Large intestine (tissue), 3 donors: Measurements from ENCODE around the gene ESYT3. TPM values are rescaled to one million over a fixed set of nuclear protein-coding genes. Genes with fewer than 3 reads are reported as not detected.
"Not testable (repeated sequence)": the region's sequence is repeated elsewhere in the genome, so short reads cannot be mapped to it uniquely, and the experiment has no call there.

ENCODE experiments used
- DNase-seq, 2 donors: peaks; one replicate each; pipeline versions ENCODE4 v3.0.0 to v3.0.0-alpha.2; 2013
- H3K27ac ChIP-seq: one replicate; pipeline ENCODE4 v1.5.1; 2013; ENCODE audit warnings: low read length
- H3K27me3 ChIP-seq: 2 replicates; pipeline ENCODE4 v1.6.1; 2013; ENCODE audit warnings: low read length; ENCODE audit not compliant: control insufficient read depth, insufficient read depth
- H3K36me3 ChIP-seq: 2 replicates; pipeline ENCODE4 v1.6.1; 2013; ENCODE audit warnings: low read length; ENCODE audit not compliant: control insufficient read depth, insufficient read depth
- H3K4me1 ChIP-seq: one replicate; pipeline ENCODE4 v1.6.1; 2013; ENCODE audit warnings: low read length; ENCODE audit not compliant: control insufficient read depth, insufficient read depth
- H3K4me3 ChIP-seq: one replicate; pipeline ENCODE4 v1.5.1; 2013; ENCODE audit warnings: low read length
- H3K9me3 ChIP-seq: one replicate; pipeline ENCODE4 v1.6.1; 2013; ENCODE audit warnings: mild to moderate bottlenecking, low read depth, low read length, moderate library complexity; ENCODE audit not compliant: control insufficient read depth
- WGBS: methylation state at CpG from one replicate; pipeline ENCODE4 v1.1.5; 2013; ENCODE audit warnings: low lambda C conversion rate; ENCODE audit not compliant: insufficient coverage; 5-methylcytosine and 5-hydroxymethylcytosine counted together
- polyA plus RNA-seq: library from polyadenylated mRNA; unstranded; fragments of 120-200 nt; gene quantifications from one replicate; pipeline ENCODE4 v1.2.1, GENCODE V29; 2013

The ESYT3 gene
- polyA plus RNA-seq, 1 donor: 1.8 TPM

- Histone ChIP-seq H3K27me3 (no peaks in the 10 kb centered on the region), H3K9me3 (peaks cover 14% of the 10 kb centered on the region), H3K27ac (no peak overlapping the region), H3K4me3 (no peak overlapping the region), H3K4me1 (peaks cover 7% of the 10 kb centered on the region), H3K36me3 (peaks cover 3% of the 10 kb centered on the region)
- WGBS: no CpG with 5 or more reads among the region's 1 CpG
- DNase-seq: no peak
Observed at GRCh38 chr3:138491971-138492370, 57.6 kb downstream of the ESYT3 start.

- H3K4me3 ChIP-seq: no peak overlapping the region
- peaks cover 3% of the 10 kb centered on the region for H3K36me3 ChIP-seq
- no peak overlapping the region for H3K27ac ChIP-seq
- DNase-seq: peak in 1 of 2 donors; percentile 55
- H3K4me1 ChIP-seq: peaks cover 10% of the 10 kb centered on the region
- peaks cover 7% of the 10 kb centered on the region for H3K9me3 ChIP-seq
- H3K27me3 ChIP-seq: no peaks in the 10 kb centered on the region
- WGBS: no CpG with 5 or more reads among the region's 4 CpGs
Observed at GRCh38 chr3:138492980-138493675, 58.7 kb downstream of the ESYT3 start.

DNA sequence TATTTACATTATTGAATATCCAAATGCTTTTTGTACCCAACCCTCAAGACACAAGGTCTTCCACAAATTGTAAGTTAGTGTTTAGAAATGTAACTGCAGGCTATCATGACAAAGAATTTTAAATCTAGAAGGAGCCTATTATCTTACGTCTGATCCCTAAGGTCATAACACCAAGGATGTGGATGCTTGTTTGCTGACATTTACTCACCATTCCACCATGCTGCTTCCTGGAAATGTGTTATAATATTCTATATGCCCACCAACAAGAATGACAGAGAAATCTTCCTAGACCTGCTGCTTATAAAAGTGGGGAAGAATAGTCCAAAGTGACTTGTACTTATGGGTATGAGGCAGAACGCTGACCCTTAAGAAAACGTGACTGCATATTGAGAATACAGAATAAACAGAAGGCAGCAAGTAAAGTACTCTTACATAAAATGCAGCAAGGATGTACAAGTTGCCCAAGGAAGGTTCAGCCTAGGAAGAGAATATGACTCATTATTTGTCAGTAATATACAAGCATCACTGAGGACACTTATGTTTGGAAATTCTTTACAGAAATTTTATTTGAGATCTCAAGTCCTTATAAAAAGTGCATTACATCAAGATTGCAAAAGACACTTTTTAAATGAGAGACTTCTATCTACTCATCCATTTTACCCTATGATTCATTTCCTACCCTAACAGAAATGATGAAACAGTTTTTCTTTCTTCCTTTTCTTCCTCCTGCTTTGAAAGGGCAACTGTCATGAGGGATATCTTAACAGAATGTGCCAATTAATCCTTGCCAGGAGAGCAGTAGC is 59.6 kb downstream of the ESYT3 start:
- 100% methylated on average over 1 of the region's 3 CpGs for WGBS
- Histone ChIP-seq H3K9me3 (no peaks in the 10 kb centered on the region), H3K36me3 (peaks cover 3% of the 10 kb centered on the region), H3K27me3 (no peaks in the 10 kb centered on the region), H3K4me1 (peaks cover 10% of the 10 kb centered on the region), H3K27ac (no peak overlapping the region), H3K4me3 (no peak overlapping the region)
- DNase-seq: no peak

DNA sequence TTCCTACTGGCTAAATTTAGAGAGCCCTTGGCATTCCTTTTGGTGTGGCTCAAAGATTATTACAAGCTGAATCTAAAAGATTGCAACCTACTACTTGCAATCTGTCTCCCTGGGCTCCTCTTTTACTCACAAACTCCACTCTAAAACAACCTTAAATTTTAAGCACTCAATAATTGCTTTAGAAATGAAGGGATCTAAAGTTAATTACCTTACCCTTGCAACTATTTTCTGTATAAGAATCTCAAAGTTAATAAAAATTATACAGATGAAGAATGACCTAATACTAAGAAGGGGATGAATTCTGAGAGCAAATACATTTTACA is 60.2 kb downstream of the ESYT3 start:
- Histone ChIP-seq H3K27ac (no peak overlapping the region), H3K9me3 (no peaks in the 10 kb centered on the region)

GRCh38 chr3:138495638-138496037 is 61.2 kb downstream of the ESYT3 start:
- H3K4me3 ChIP-seq, H3K27ac ChIP-seq, H3K36me3 ChIP-seq, H3K27me3 ChIP-seq, H3K9me3 ChIP-seq: not testable (repeated sequence)
- peaks cover 10% of the 10 kb centered on the region for H3K4me1 ChIP-seq
- DNase-seq: peak in 1 of 2 donors; percentile 20
- WGBS: no CpG with 5 or more reads among the region's 3 CpGs

More for the DNA sequence above, 60.2 kb downstream of the ESYT3 start:
- Histone ChIP-seq H3K4me3 (no peak overlapping the region), H3K36me3 (peaks cover 4% of the 10 kb centered on the region), H3K27me3 (no peaks in the 10 kb centered on the region), H3K4me1 (peaks cover 10% of the 10 kb centered on the region)
- no peak for DNase-seq

- Histone ChIP-seq H3K4me3 (no peak overlapping the region), H3K36me3 (peaks cover 8% of the 10 kb centered on the region), H3K27me3 (no peaks in the 10 kb centered on the region), H3K27ac (peak overlapping the region; percentile 63), H3K9me3 (no peaks in the 10 kb centered on the region), H3K4me1 (peaks cover 10% of the 10 kb centered on the region)
- peak; percentile 17 to 72 for DNase-seq
- WGBS: no CpG with 5 or more reads among the region's 2 CpGs
Observed at GRCh38 chr3:138496436-138496835, 62.0 kb downstream of the ESYT3 start.

- H3K27ac ChIP-seq: peak overlapping the region; percentile 63
Observed at GRCh38 chr3:138497021-138497420, 62.6 kb downstream of the ESYT3 start.

DNA sequence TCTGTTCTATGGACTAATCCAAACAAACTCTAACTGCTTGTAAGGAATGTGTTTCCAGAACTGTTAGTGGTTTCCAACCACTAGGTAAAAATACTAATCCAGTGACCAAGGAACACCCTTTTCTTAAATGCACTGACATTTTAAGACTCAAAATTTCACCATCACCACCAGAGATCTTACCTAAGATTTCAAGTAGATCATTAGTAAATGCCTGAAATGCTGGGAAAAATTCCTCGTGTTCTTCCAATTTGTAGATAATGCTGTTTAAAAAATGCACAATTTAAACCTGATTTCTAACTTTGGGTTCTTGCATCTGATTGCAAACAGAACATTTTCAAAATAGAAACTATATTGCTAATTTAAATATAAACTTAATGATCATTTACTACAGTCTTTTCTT is 63.4 kb downstream of the ESYT3 start:
- H3K4me3 ChIP-seq: no peak overlapping the region
- no peaks in the 10 kb centered on the region for H3K27me3 ChIP-seq
- H3K36me3 ChIP-seq: peaks cover 8% of the 10 kb centered on the region
- H3K27ac ChIP-seq: peak overlapping the region; percentile 63
- DNase-seq: no peak
- H3K4me1 ChIP-seq: peaks cover 10% of the 10 kb centered on the region
- H3K9me3 ChIP-seq: no peaks in the 10 kb centered on the region
- no CpG with 5 or more reads among the region's 1 CpG for WGBS

More at GRCh38 chr3:138497021-138497420, 62.6 kb downstream of the ESYT3 start:
- H3K36me3 ChIP-seq: peaks cover 8% of the 10 kb centered on the region
- H3K4me3 ChIP-seq: no peak overlapping the region
- no peaks in the 10 kb centered on the region for H3K27me3 ChIP-seq
- peaks cover 10% of the 10 kb centered on the region for H3K4me1 ChIP-seq
- no peaks in the 10 kb centered on the region for H3K9me3 ChIP-seq
- DNase-seq: no peak

DNA sequence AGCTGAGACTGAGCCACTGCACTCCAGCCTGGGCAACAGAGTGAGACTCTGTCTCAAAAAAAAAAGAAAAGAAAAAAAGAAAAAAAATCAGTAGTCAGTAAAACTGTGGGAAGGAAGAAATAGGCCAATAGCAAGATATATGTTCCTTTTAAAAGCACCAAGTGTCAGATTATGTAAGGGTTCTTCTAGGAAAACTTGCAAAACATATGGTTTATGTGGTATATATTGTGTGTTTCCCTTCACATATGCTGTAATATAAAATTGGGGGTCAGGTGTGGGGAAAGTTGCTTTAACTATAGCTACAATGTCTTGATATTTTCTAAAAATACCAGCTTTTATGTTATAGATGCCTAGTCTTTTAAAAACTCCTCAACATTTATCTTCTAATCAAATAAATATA is 64.6 kb downstream of the ESYT3 start:
- H3K9me3 ChIP-seq: no peaks in the 10 kb centered on the region
- no peak overlapping the region for H3K4me3 ChIP-seq
- H3K27me3 ChIP-seq: no peaks in the 10 kb centered on the region
- H3K4me1 ChIP-seq: peaks cover 10% of the 10 kb centered on the region
- DNase-seq: no peak
- H3K36me3 ChIP-seq: peaks cover 6% of the 10 kb centered on the region
- H3K27ac ChIP-seq: no peak overlapping the region

- 94% methylated on average over 2 of the region's 3 CpGs for WGBS
- Histone ChIP-seq H3K27ac (no peak overlapping the region), H3K9me3 (no peaks in the 10 kb centered on the region)
Observed at GRCh38 chr3:138507524-138507923, 73.1 kb downstream of the ESYT3 start.

DNA sequence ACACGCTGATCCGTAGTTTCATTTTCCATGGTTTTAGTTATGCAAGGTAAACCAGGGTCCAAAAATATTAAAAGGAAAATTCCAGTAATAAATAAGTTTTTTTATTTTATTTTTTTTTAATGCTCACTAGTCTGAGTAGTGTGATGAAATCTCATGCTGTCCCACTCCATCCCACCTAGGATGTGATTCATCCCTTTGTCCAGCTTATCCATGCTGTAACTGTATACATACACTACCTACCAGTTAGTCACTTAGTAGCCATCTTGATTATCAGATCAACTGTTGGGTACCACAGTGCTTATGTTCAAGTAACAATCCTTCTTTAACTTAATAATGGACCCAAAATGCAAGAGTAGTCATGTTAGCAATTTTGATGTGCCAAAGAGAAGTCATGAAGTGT is 75.2 kb downstream of the ESYT3 start:
- H3K36me3 ChIP-seq: no peaks in the 10 kb centered on the region
- H3K4me3 ChIP-seq: no peak overlapping the region
- H3K4me1 ChIP-seq: no peaks in the 10 kb centered on the region
- no peak overlapping the region for H3K27ac ChIP-seq
- no peaks in the 10 kb centered on the region for H3K9me3 ChIP-seq
- no peak for DNase-seq
- H3K27me3 ChIP-seq: no peaks in the 10 kb centered on the region
- 95% methylated on average over 2 of the region's 2 CpGs for WGBS

More at GRCh38 chr3:138507524-138507923, 73.1 kb downstream of the ESYT3 start:
- Histone ChIP-seq H3K4me3 (no peak overlapping the region), H3K4me1 (no peaks in the 10 kb centered on the region), H3K27me3 (no peaks in the 10 kb centered on the region), H3K36me3 (no peaks in the 10 kb centered on the region)
- no peak for DNase-seq
